Mesothelial cell of epicardium (in vitro differentiated cells): Measurements from ENCODE around the gene COL23A1. TPM values are rescaled to one million over a fixed set of nuclear protein-coding genes. Genes with fewer than 3 reads are reported as not detected.

ENCODE experiments used
- DNase-seq, 2 experiments: peaks; one replicate each; pipeline ENCODE4 v3.0.0; 2021; ENCODE audit warnings: low spot score in 2 of 2; ENCODE audit not compliant: unreplicated experiment in 2 of 2
- H3K27ac Mint-ChIP-seq: 2 replicates; pipeline ENCODE4 v1.8.0; 2021; ENCODE audit warnings: mixed read lengths
- H3K27me3 Mint-ChIP-seq: 2 replicates; pipeline ENCODE4 v1.8.0; 2021; ENCODE audit warnings: low read depth, mixed read lengths
- H3K36me3 Mint-ChIP-seq: 2 replicates; pipeline ENCODE4 v1.8.0; 2021; ENCODE audit warnings: mixed read lengths
- H3K4me1 Mint-ChIP-seq: 2 replicates; pipeline ENCODE4 v1.8.0; 2021; ENCODE audit warnings: mixed read lengths
- H3K4me3 Mint-ChIP-seq: 2 replicates; pipeline ENCODE4 v1.8.0; 2021; ENCODE audit warnings: mild to moderate bottlenecking, moderate library complexity, mixed read lengths
- H3K9me3 Mint-ChIP-seq: 2 replicates; pipeline ENCODE4 v1.8.0; 2021; ENCODE audit warnings: mixed read lengths
- CTCF ChIP-seq: fragments of 200-600 bp; sonication (generic); IDR thresholded peaks from one replicate; pipeline ENCODE4 v1.5.0; 2021; ENCODE audit warnings: antibody characterized with exemption; ENCODE audit not compliant: unreplicated experiment
- total RNA-seq: library from RNA; stranded (reverse); gene quantifications from 3 replicates; pipeline ENCODE4 v1.2.1, GENCODE V29; 2021

The COL23A1 gene
- total RNA-seq, 1 donor from 2014 or later, result 13.6 TPM

- Mint-ChIP-seq H3K27me3 (no peaks in the 10 kb centered on the region), H3K4me3 (no peak overlapping the region), H3K36me3 (no peaks in the 10 kb centered on the region), H3K9me3 (peaks cover 16% of the 10 kb centered on the region), H3K27ac (no peak overlapping the region), H3K4me1 (peaks cover 12% of the 10 kb centered on the region)
- DNase-seq, result no peak
- no peak for TF ChIP-seq CTCF
Measured at GRCh38 chr5:178477802-178478201, 112.4 kb downstream of the COL23A1 start.

- no peaks in the 10 kb centered on the region for H3K27me3 Mint-ChIP-seq
- H3K4me1 Mint-ChIP-seq, result peaks cover 12% of the 10 kb centered on the region
- no peak for TF ChIP-seq CTCF
- H3K4me3 Mint-ChIP-seq, result no peak overlapping the region
- no peak for DNase-seq
- H3K36me3 Mint-ChIP-seq, result no peaks in the 10 kb centered on the region
- H3K27ac Mint-ChIP-seq, result no peak overlapping the region
- peaks cover 16% of the 10 kb centered on the region for H3K9me3 Mint-ChIP-seq
Measured at GRCh38 chr5:178476972-178477754, 113.0 kb downstream of the COL23A1 start.

- Mint-ChIP-seq H3K9me3 (peaks cover 16% of the 10 kb centered on the region), H3K4me1 (peaks cover 15% of the 10 kb centered on the region), H3K27me3 (no peaks in the 10 kb centered on the region), H3K36me3 (no peaks in the 10 kb centered on the region), H3K27ac (no peak overlapping the region), H3K4me3 (no peak overlapping the region)
- TF ChIP-seq CTCF, result no peak
- no peak for DNase-seq
Measured at GRCh38 chr5:178476531-178476930, 113.7 kb downstream of the COL23A1 start.

GRCh38 chr5:178475422-178475821 is 114.8 kb downstream of the COL23A1 start:
- H3K9me3 Mint-ChIP-seq, result peaks cover 16% of the 10 kb centered on the region
- DNase-seq, result no peak
- no peaks in the 10 kb centered on the region for H3K27me3 Mint-ChIP-seq
- TF ChIP-seq CTCF, result no peak
- H3K4me1 Mint-ChIP-seq, result peaks cover 17% of the 10 kb centered on the region
- no peak overlapping the region for H3K4me3 Mint-ChIP-seq
- no peaks in the 10 kb centered on the region for H3K36me3 Mint-ChIP-seq
- H3K27ac Mint-ChIP-seq, result no peak overlapping the region

GRCh38 chr5:178474562-178475184 is 115.5 kb downstream of the COL23A1 start:
- Mint-ChIP-seq H3K9me3 (peaks cover 16% of the 10 kb centered on the region), H3K36me3 (no peaks in the 10 kb centered on the region), H3K27me3 (peaks cover 4% of the 10 kb centered on the region), H3K27ac (no peak overlapping the region), H3K4me3 (no peak overlapping the region), H3K4me1 (peaks cover 24% of the 10 kb centered on the region)
- DNase-seq, result no peak
- TF ChIP-seq CTCF, result no peak
